Smooth muscle cell (in vitro differentiated cells): ENCODE measurements around the gene CEP68. TPM values are rescaled to one million over a fixed set of nuclear protein-coding genes. Genes with fewer than 3 reads are reported as not detected.
A peak's percentile ranks its signal among the peaks of the same experiment; 100 is the strongest.

ENCODE experiments used
- DNase-seq: peaks from one replicate; lab custom pipeline; 2025; ENCODE audit not compliant: unreplicated experiment; lab: John Stamatoyannopoulos, UW
- H2AFZ ChIP-seq: fragments of 200-600 bp; sonication (generic); 2 replicates; pipeline ENCODE4 v1.6.0; 2016; ENCODE audit warnings: antibody characterized with exemption, low read depth, mild to moderate bottlenecking
- H3F3A ChIP-seq: fragments of 200-600 bp; sonication (generic); 2 replicates; pipeline ENCODE4 v1.6.0; 2017; ENCODE audit warnings: antibody characterized with exemption, low read depth
- H3K27ac ChIP-seq: fragments of 200-600 bp; sonication (generic); 2 replicates; pipeline ENCODE4 v1.5.1; 2016; ENCODE audit warnings: low read depth, mild to moderate bottlenecking
- H3K27me3 ChIP-seq: fragments of 200-600 bp; sonication (generic); 2 replicates; pipeline ENCODE4 v1.6.1; 2016; ENCODE audit warnings: low read depth, mild to moderate bottlenecking
- H3K36me3 ChIP-seq: fragments of 200-600 bp; sonication (generic); 2 replicates; pipeline ENCODE4 v1.5.1; 2016; ENCODE audit warnings: low read depth
- H3K4me1 ChIP-seq: fragments of 200-600 bp; sonication (generic); 2 replicates; pipeline ENCODE4 v1.5.1; 2016; ENCODE audit warnings: low read depth
- H3K4me2 ChIP-seq: fragments of 200-600 bp; sonication (generic); 2 replicates; pipeline ENCODE4 v1.6.0; 2016; ENCODE audit warnings: mild to moderate bottlenecking
- H3K4me3 ChIP-seq: fragments of 200-600 bp; sonication (generic); 2 replicates; pipeline ENCODE4 v1.5.1; 2016; ENCODE audit warnings: mild to moderate bottlenecking
- H3K79me2 ChIP-seq: fragments of 200-600 bp; sonication (generic); 2 replicates; pipeline ENCODE4 v1.6.0; 2016; ENCODE audit warnings: low read depth, mild to moderate bottlenecking
- H3K9ac ChIP-seq: fragments of 200-600 bp; sonication (generic); 2 replicates; pipeline ENCODE4 v1.6.0; 2016; ENCODE audit warnings: low read depth
- H3K9me3 ChIP-seq: fragments of 200-600 bp; sonication (generic); replicated peaks from 2 replicates; pipeline ENCODE4 v1.5.1; 2016; ENCODE audit warnings: low read depth
- H4K20me1 ChIP-seq: fragments of 200-600 bp; sonication (generic); 2 replicates; pipeline ENCODE4 v1.6.0; 2016; ENCODE audit warnings: low read depth
- WGBS: methylation state at CpG from one replicate; pipeline ENCODE4 v1.1.7; 2016; ENCODE audit warnings: low lambda C conversion rate; 5-methylcytosine and 5-hydroxymethylcytosine counted together
- polyA plus RNA-seq: library from polyadenylated mRNA; unstranded; fragments of >200 nt; fragmentation: Nextera tagmentation; extraction: Ambion mirVana; gene quantifications from 2 replicates; pipeline ENCODE4 v1.2.1, GENCODE V29; 2016
- total RNA-seq: library from RNA; depleted of rRNA; stranded (reverse); fragments of >200 nt; gene quantifications from 2 replicates; pipeline ENCODE4 v1.2.3, GENCODE V29; 2014
- TF ChIP-seq, protein P1 (sequence below): fragments of 200-600 bp; sonication (generic); IDR thresholded peaks from 2 replicates; pipeline ENCODE4 v1.5.1; 2017; ENCODE audit warnings: borderline replicate concordance, mild to moderate bottlenecking, antibody characterized with exemption; ENCODE audit not compliant: insufficient read depth, poor library complexity, severe bottlenecking

Gene CEP68
- total and polyA plus RNA-seq, 2 experiments from 2014 or later: 3.2 to 12.8 TPM

DNA sequence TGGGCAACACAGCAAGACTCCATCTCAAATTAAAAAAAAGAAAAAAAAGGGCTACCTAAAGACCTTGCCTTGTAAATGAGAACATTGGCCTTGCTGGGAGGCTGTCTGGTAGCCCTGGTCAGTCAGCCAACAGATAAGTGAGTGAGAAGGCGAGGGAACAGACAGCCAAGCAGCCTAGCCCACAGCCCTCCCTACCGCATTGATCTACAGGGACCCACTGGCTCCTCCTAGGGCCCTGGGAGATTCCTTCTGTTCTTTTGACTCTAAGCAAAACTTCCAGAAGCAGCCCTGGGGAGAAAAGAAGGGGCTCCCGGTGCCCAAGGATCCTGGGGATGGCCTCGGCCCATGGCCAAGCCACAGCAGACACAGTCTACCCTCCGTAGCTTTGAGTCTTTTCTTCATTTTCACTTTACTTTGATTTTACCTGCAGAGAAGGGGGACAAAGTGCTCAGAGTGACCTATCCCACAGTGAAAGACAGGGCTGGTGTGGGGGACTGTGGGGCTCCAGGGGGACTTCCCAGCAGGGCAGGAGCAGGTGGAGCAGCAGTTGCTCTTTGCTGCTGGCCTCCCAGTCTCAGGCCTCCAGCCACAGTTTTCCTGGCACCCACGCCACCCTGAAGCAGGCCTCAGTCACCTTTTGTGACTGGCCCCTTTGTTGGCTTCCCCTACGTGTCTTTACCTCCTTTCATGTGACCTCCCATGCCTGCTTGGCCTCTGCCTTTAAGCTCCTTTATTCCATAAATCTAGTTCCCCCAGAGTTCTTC lies 5.1 kb downstream of the CEP68 start:
- Histone ChIP-seq H3K27ac (no peak overlapping the region), H3K4me3 (no peak overlapping the region), H3K9me3 (no peaks in the 10 kb centered on the region), H2AFZ (no peak overlapping the region), H3K36me3 (no peaks in the 10 kb centered on the region), H3K4me2 (no peak overlapping the region), H3K9ac (no peak overlapping the region), H4K20me1 (peaks cover 85% of the 10 kb centered on the region), H3K27me3 (no peaks in the 10 kb centered on the region), H3K79me2 (peaks cover 44% of the 10 kb centered on the region), H3K4me1 (peaks cover 25% of the 10 kb centered on the region), H3F3A (peaks cover 11% of the 10 kb centered on the region)
- TF ChIP-seq, protein P1, sequence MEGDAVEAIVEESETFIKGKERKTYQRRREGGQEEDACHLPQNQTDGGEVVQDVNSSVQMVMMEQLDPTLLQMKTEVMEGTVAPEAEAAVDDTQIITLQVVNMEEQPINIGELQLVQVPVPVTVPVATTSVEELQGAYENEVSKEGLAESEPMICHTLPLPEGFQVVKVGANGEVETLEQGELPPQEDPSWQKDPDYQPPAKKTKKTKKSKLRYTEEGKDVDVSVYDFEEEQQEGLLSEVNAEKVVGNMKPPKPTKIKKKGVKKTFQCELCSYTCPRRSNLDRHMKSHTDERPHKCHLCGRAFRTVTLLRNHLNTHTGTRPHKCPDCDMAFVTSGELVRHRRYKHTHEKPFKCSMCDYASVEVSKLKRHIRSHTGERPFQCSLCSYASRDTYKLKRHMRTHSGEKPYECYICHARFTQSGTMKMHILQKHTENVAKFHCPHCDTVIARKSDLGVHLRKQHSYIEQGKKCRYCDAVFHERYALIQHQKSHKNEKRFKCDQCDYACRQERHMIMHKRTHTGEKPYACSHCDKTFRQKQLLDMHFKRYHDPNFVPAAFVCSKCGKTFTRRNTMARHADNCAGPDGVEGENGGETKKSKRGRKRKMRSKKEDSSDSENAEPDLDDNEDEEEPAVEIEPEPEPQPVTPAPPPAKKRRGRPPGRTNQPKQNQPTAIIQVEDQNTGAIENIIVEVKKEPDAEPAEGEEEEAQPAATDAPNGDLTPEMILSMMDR: no peak
- DNase-seq: no peak
- 85% methylated on average over 7 of the region's 7 CpGs for WGBS

DNA sequence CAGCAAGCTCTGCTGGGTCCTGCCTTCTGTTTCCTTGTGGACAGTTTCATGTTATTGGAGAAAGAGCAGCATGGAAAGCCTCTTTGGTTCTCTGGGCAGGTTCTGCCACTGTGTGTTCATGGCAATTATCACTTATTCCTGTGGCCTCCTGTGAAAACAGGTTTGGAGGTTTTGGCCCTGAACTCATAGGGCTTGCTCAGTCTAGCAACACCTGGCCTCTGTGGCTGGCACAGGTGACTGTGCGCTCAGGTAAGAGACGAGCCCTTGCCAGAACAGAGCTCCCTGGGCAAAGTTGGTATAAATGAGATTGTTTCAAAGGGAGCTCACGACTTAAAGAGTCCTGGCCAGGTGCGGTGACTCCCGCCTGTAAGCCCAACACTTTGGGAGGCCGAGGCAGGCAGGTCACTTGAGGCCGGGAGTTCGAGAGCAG lies 5.7 kb downstream of the CEP68 start:
- TF ChIP-seq, protein P1: no peak
- Histone ChIP-seq H3K9me3 (no peaks in the 10 kb centered on the region), H3K9ac (no peak overlapping the region), H4K20me1 (peaks cover 86% of the 10 kb centered on the region), H3F3A (peaks cover 11% of the 10 kb centered on the region), H3K4me3 (no peak overlapping the region), H3K4me1 (peaks cover 25% of the 10 kb centered on the region), H3K4me2 (no peak overlapping the region), H3K36me3 (no peaks in the 10 kb centered on the region), H2AFZ (no peak overlapping the region), H3K27me3 (no peaks in the 10 kb centered on the region), H3K79me2 (peaks cover 44% of the 10 kb centered on the region), H3K27ac (no peak overlapping the region)
- WGBS: 95% methylated on average over 8 of the region's 8 CpGs
- no peak for DNase-seq

DNA sequence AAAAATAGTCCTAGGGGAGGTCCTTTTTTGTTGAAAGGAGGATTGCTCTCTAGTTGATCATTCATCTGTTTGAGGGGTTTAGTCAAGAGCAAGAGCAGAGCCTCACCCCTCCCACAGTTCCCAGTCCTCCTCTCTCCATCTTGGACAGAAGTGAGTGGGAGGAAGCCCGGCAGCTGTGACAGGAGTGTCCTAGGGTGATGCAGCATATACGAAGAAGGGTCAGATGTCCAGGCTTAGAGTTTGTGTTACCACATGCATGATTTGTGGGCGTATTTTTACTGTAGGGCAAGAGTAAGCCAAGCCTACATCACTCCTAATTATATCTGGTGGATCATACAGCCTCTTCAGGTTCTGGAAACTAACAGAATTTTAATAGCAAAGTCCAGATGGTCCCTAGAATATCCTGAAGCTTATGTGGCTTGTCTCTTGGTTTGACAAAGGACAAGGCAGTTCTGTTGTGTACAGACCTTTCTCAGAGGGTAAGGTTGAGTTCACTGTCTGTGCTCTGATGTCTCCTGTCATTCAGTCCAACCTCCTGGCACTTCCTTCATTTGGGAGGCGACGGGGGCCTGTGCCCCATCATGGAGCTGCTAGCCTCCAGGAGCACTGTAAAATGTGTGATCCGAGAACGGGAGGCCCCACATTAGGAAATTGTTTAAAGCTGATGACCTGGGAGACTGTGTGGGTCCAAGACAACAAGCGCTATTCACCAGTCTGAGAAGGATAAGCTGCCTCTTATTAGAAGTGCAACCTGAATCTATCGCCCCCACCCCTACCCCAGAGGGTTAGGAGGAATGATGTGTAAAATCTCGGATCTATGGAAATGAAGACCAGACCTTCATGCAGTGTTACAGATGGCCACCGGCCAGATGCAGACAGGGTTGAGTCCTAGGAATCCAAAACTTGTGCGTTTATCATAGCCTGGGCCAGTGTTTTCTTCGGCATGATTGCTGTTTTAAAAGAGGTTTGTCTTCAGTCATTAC lies 6.9 kb downstream of the CEP68 start:
- Histone ChIP-seq H3K9ac (no peak overlapping the region), H3K79me2 (peaks cover 37% of the 10 kb centered on the region), H3K27ac (peak overlapping the region; percentile 31), H4K20me1 (peaks cover 89% of the 10 kb centered on the region), H2AFZ (no peak overlapping the region), H3K27me3 (no peaks in the 10 kb centered on the region), H3K4me2 (peak overlapping the region; percentile 39), H3F3A (peaks cover 11% of the 10 kb centered on the region), H3K9me3 (no peaks in the 10 kb centered on the region), H3K4me1 (peaks cover 16% of the 10 kb centered on the region), H3K36me3 (no peaks in the 10 kb centered on the region), H3K4me3 (no peak overlapping the region)
- DNase-seq: no peak
- 65% methylated on average over 13 of the region's 13 CpGs for WGBS
- TF ChIP-seq, protein P1: no peak
